HG03060 (cell line): ENCODE measurements around the gene GMIP.

Experiments used
- ATAC-seq: cut with Tn5 transposase; IDR thresholded peaks from one replicate; pipeline ENCODE4 v1.9.1; 2021; ENCODE audit warnings: low read depth, moderate number of reproducible peaks; ENCODE audit not compliant: unreplicated experiment

Gene GMIP

DNA sequence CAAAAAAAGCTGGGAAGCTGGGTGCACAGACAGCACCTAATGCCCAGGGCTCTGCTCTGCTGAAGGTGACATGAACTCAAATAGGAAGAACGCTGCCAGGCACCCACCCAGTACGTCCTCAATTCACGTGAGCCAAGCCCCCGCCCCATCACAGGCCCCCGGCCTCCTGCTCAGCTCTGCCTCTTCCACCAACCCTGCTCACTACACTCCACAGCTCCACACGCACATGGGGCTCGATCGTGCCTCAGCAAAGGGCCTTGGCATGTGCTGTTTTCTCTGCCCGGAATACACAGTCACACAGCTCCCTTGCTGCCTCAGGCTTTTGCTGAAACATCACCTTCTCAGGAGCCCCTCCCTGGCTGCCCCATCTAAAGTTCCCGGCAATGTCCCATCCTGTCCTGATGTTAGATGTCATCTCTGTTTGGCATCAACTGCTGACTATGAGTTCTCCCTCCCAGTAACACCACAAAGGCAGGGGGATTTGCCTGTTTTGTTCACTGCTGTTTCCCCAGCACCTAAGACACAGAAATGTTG is 17.8 kb upstream of the GMIP start:
- ATAC-seq, result no peak

GRCh38 chr19:19659646-19660245 is 16.3 kb upstream of the GMIP start:
- ATAC-seq, result no peak

DNA sequence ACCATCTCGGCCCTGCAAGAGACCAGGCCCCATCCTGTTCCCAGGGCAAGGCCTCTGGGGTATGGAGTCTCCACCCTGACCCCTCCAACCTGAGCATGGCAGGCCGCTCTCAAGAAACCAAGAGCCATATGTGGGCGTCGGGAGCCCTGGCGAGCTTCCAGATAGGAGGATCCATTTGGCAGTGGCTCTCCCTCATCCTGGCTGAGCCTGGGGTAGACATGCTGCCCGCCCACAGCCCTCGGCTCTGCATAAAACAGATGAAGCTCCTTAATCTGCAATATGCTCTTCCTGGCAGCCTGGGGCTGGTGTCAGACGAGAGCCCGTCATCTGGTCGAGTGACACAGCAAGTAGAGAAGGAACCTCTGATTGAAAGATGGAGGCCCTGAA is 13.9 kb upstream of the GMIP start:
- no peak for ATAC-seq

- no peak for ATAC-seq
These were observed 13.3 kb upstream of the GMIP start for GRCh38 chr19:19656451-19657396.

DNA sequence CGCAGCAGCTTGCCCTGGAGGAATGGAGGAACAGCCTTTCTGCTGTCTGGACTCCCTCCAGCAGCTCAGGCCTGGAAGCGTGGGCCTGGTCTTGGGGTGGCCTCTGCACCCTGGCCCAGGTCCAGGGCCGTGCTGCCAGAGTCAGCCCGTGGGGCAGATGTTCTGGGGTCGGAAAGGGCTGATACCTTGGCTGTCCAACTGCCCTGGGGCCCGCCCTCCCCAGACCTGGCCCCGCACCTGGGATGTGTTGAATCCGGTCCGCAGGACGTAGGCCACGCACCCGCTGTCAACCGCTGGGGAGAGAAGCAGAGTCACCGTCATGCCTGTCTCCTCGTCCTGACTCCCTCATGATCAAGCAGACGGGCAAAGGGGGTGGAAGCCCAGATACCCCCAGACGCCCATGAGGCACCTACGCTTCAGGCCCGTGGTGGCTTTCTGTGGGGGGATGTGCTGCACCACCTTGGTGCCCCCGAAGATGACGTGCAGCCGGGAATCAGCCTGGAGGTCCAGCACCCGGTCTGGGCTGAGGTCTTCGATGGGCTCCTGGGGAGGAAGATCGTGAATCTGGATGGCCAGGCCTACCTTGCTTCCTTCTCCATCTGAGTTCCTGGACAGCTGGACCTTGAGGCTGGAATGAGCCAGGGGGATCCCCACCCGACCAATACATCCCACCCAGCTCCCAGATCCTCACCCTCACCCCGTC is 12.3 kb upstream of the GMIP start:
- ATAC-seq, result no peak

GRCh38 chr19:19655051-19655594 is 11.7 kb upstream of the GMIP start:
- no peak for ATAC-seq

DNA sequence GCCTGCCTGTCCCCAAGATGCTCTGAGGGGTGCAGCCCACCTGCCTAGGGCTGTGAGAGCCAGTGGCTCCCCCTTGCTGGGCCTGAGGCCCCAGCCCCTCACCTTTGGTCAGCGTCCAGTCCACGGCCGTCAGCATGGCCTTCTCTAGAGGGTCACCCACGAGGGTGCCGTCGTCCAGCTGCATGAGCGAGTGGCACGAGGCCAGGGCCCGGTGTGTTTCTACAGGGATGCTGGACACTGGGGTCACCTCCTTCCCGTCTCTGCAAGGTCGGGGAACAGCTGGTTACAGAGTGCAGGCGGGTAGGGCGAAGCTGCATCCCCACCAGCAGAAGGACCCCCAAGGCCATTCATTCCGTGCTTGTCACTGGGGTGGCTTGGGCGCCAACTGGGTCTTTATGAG is 11.0 kb upstream of the GMIP start:
- no peak for ATAC-seq

DNA sequence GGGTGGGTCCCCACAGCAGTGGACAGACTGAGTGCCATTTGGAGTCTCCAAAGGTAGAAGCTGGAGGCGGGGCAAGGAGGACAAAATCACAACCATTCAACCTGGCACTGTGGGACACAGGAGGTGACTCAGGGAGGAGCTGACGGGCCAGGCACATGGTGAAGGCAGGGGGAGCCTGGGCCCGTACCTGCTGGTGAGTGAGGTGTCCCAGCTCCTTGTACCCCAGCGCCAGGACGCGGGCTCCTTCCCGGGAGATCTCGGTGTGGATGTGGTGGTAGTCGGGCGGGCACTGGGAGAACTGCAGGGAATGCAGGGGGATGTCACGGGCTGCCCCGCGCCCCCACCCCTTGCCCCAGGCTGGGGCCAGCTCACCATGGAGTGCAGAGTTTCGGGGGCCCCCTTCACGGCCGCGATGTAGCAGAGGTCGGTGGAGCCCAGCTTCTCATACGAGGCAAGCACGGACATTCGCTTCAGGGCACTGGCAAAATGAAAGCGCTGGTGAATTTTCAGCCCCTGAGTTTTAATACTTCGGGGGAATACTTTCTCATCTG is 10.2 kb upstream of the GMIP start:
- no peak for ATAC-seq

GRCh38 chr19:19652482-19653295 is 9.2 kb upstream of the GMIP start:
- ATAC-seq, result no peak

DNA sequence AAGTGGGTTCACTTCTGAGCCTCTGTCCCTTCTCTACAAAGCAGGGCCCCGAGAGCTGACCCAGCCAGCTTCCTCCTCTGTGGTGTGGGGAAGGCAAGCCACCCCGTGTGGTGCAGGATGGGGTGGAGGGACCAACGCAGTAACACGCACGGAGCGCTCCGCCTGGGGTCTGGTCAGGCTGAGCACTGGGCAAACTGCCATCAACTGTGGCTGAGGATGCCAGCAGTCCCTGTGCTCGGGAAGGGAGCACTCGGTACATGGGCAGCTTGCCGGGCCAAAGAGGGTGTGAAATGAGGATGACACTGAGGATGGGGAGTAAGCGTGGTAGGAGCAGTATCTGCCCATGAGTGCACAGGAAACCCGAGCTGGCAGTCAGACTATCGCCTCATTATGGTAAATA is 7.6 kb upstream of the GMIP start:
- no peak for ATAC-seq

- no peak for ATAC-seq
These were observed 6.9 kb upstream of the GMIP start for GRCh38 chr19:19650331-19650730.

DNA sequence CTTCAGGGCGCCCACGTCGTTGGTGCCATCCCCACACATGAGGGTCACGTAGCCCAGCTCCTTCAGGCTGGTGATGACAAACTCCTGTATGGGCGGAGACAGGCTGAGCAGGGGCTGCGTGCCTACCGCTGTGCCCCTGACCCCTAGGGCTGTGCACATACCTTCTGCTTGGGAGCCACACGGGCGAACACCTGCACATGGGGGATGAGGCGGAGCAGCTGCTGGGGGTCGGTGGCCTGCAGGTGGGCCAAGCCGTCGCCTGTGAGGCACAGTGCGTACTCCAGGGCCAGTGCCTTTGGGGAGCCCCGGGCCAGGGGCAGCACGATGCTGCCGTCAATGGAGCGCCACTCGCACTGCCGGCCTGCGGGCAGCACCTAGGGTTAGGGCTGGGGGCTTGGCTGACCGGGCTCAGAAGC is 6.1 kb upstream of the GMIP start:
- ATAC-seq, result no peak

DNA sequence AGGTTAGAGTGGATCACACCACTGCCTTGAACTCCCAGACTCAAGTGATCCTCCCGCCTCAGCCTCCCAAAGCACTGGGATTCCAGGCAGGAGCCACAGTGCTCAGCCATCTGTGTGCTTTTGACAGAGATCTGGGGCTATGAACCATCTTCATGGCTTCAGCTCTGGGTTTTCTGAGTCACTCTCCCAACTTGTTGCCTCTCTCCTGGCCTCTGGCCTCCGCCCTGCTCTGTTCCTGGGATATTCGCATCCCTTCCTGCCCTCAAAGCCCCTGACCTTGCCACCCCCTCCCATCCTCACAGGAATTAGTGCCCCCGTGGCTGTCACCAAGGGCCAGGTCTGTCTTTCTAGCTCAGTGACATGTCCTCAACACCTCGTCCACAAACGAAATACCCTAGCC is 5.7 kb upstream of the GMIP start:
- ATAC-seq, result no peak

- no peak for ATAC-seq
These were observed 3.8 kb upstream of the GMIP start for GRCh38 chr19:19647037-19647835.

- no peak for ATAC-seq
These were observed 1.9 kb upstream of the GMIP start for GRCh38 chr19:19645233-19645870.

DNA sequence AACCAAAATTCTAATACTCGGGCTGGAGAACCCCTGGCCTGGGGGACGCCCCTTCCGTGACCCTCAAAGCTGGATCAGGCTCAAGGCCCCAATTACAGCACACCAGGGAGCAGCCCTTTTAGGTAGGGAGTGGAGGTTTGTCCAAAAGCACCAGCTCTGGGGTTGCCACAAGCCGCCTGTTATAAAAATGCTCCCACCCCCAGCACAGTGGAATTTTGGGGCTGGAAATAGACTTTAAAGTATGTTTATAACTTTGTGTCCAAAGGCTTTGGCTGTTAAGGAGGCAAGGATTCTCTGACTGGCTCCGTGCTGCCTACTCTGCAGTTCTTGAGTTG is 564 bp upstream of the GMIP start:
- no peak for ATAC-seq

DNA sequence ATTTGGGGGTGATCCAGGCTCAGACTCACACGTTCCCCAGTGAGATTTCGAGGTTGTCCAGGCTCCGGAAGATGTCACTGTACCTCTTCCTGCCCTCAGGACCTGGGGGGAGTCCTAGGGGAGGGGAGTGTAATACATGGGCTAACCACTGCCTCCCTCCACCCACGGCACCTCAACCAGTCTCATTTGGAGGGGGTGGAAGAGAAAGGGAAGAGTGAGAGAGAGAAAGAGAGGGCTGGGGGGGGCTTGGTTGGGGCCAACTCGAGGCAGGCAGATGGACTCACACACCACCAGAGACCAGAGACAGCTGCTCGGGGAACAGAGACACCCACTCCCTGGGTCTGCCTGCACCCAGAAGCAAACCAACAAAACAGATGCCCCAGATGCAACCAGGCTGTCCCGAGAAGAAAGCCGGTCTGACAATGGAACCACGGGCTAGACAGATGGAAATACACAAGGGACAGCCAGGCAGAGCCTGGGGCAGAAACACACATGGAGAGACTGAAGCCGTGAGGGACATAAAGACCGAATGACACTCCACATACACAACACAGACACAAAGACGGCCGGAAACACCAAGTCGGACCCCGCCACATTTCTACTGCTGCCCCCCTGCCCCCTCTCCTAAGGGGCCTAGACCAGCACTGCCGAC is 825 bp downstream of the GMIP start:
- no peak for ATAC-seq
